HG02938 (cell line): ENCODE results near the gene ALDOC.

Experiments used
- ATAC-seq: cut with Tn5 transposase; IDR thresholded peaks from one replicate; pipeline ENCODE4 v1.9.1; 2021; ENCODE audit warnings: mild to moderate bottlenecking, moderate library complexity; ENCODE audit not compliant: unreplicated experiment

Gene ALDOC

DNA sequence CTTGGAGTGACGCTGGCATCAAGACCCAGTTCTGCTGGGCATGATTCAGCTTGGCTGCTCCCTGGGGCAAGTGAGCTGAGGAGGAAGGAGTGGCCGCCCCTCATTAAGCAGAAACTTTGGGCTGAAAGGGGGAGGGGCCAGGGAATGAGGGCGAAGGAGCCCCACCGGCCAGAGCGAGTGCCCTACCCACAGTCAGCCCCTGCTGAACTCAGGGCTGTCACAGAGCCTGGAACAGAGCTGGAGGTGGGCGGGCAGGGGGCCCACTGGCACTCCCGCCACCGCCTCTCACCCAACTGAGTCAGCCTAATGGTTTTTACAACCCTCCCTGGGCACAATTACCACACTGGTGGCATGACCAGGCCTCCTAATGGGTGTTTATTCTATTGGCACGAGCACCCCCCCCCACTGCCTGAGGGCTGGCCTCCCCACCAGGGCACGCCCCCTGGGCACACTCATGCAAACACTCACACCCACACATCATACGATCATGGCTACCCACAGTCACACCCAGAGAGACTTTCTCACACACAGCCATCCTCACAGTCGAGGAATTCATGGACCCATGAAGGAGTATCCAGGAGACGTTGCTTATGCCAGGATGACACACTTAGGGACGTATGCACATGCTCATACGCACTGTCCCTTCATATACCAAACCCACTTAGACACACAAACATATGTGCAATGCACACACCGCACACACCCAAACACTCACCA lies 43.4 kb downstream of the ALDOC start:
- ATAC-seq = no peak

DNA sequence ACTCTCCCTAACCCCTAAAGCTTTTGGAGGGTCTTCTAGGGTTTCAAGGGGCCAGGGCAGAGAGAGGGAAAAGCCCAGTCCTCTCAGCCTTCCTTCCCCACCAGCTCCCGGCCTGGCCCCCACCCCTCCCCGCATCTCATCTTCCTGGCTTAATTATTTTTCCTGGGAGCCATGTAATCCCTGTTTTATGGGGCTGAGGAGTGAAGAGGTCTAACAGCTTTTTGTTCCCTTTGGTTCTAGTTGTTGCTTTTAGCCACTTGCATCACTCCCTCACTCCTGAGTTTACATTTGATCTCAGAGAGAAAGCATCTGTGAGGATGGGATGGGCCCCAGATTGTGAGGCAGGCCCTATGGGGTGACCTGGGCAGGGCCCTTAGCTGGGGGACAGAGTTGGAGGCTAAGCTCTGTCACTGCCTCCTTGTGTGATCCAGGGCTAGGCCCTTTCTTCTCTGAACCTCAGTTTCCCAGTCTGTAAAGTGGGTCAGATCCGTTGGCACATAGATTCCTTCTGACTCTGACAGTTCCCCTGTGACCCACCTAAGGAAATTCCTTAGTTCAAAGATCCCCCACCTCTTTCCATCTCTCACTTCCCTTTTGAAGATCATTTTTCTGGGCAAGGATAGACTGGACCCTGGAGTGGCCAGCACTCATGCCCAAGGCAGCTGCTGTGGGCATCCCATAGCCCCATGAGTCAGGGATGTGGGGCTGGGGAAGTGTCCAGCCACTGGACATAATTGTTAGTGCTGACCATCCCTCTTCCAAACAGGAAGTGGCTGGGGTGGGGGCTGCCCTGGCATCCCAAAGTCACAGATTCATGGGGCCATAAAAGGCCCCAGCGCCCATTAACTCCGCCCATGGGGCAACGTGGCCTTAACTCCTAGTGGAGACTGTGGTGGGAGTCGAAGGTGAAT lies 44.4 kb downstream of the ALDOC start:
- ATAC-seq = no peak

DNA sequence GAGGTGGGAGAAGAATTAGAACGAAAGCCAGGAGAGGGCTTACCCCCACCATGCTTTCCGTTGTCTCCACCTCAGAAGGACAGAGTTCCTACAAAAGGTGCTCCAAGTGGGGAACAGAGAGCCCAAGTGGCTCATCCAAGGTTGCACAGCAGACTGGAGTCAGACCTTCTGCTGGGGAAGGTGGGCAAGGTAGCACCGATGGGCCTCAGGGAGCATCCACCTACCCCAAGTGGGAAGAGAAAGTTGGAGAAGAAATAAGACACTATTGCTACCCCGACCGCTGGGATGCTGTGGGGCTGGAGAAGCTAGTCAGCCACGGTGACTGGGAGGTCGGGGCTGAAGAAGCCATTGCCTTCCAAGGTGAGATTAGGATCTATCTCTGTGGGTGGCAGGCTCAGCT lies 45.8 kb downstream of the ALDOC start:
- no peak for ATAC-seq

DNA sequence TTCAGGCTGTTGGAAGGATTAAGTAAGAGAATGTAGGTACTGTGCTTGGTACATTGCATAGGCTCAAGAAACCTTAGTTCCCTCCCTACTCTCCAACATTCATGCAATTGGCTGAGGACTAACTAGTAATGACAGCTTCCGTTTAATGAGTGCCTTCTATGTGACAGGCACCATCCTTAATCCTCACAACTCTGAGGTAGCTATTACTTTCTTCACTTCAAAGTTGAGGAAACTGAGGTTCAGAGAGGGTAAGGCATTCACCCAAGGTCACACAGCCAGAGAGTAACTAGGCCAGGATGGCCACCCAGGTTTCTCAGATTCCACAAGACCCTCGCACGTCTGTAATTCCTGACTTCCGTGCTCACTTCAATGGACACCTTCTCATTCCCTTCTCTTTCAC lies 46.4 kb downstream of the ALDOC start:
- ATAC-seq = no peak

DNA sequence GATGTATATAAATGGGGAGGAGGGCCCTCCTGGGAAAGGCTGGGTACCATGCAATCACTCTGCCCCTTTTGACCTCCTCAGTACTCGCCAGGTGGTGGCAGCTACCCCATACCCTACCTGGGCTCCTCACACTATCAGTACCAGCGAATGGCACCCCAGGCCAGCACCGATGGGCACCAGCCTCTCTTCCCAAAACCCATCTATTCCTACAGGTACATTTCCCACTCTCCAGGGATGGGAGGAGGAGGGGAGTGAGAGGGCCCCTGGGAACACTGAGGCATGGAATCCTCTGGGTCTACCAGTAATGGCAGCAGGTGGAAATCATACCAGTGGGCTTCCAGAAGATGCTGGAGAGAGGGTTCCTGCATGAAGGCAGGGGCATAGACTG lies 47.7 kb downstream of the ALDOC start:
- ATAC-seq = no peak

DNA sequence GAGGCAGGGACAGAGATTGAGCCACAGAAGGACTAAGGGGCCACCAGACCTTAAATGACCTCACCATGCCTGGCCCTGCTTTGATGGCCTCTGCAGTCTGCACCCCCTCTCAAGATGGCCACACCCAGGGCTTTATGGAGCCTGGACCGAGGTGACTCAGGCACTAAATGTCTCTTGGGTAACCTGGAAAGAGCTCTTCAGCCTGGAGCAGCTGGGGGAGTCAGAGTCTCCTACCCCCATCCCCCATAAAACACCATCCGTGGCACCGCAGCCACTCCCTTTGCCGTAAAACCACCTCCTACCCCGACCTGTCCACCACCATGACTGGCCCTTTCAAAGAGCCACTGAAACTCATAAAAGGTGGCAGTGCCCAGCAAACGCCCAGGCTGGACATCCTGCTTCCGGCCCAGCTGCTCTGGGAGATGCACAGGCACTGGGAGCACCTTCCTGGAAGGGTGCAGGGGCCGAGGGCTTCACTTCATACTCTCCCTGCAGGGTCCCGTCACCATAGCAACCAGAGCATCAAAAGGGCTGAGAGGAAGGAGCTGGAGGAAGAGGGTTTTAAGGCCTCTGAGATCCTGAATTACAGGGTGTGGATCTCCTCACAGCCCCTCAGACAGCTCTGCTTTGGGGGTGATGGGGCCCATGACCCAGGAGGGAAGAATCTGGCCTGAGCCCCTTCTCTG lies 48.2 kb downstream of the ALDOC start:
- ATAC-seq = no peak

DNA sequence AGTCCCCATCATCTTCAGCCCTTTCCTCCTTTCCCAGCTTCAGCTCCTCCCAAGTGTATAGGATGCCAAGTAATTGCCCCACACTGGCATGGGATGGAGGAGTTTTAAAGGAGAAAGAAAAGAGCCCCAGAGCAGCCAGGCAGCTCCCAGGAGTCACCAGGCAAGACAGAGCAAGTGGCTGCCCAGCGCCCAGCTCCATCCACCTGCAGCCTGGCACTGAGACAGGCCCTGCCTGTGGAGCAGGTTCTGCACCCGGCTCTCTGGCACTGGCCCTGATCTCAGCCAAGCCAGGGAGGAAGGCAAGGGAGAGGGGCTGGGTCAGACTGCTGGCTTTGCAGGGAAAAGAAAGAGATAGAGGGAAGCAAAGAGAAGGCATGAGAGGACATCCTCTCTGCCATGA lies 48.8 kb downstream of the ALDOC start:
- no peak for ATAC-seq

DNA sequence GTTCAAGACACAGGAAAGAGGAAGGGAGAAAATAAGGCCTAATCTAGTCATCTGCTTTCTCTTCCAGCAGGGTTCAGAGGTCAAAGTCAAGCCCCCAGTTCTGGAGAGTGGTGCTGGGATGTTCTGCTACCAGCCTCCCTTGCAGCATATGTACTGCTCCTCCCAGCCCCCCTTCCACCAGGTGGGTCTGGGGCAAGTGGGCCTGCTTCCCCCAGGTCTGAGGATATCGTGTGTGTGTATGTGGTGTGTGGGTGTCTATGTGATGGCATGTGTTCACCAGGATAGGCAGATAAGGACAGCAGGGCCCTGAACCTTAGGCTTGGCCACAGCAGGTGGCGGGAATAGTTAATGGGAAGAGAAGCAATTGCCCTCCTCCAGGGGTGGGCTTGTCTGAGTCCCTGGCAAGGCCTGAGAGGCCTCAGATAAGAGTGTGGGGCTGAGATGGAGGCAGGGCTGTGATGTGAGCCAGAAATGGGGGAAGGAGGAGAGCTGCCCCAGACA lies 49.5 kb downstream of the ALDOC start:
- ATAC-seq = no peak

DNA sequence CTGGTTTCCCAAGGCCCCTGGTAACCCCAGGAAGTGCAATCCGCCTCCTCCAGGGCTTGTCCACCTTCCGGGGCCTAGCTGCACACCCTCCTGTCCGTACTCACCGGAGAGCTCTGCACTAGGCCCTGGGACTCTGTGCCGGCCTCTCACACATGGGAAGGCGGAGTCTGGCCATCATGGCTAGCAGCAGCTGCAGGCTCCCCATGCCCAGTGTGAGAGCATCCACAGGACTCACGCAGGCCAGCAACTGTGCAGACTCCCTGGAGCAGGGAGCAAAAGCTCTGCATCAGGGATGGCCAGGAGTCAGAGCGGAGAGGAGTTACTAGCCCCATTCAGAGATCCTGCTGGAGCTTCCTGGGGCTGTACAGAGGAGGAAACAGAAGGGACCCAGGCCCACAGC lies 50.3 kb downstream of the ALDOC start:
- no peak for ATAC-seq

DNA sequence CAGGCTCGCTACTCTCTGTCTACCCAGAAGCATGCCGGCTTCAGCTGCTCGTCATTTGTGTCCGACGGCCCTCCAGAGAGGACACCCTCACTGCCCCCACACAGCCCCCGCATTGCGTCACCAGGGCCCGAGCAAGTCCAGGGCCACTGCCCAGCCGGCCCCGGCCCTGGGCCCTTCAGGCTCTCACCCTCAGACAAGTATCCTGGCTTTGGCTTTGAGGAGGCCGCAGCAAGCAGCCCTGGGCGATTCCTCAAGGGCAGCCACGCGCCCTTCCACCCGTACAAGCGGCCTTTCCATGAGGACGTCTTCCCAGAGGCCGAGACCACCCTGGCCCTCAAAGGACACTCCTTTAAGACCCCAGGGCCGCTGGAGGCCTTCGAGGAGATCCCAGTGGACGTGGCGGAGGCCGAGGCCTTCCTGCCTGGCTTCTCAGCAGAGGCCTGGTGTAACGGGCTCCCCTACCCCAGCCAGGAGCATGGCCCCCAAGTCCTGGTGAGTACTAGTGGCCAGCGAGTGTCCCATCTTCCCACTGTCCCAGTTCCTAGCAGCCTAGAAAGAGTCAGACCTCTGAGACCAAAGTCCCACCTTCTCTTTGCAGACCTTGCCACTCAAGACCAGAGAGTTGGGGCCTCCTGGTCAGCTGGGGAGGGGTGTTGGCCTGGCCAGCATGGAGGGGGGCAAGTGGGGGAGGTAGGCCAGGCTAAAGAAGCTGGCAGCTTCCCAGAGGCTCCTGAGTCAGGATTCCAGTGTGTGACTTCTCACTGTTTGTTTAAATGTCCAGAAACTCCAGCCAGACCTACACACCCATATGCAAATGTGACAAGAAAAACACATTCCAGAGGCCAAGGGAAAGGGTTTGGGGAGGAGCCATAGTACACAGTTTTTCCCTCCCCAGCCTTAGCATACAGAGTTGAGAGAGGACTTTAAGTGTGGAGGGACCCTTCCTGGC lies 51.9 kb downstream of the ALDOC start:
- ATAC-seq = no peak

DNA sequence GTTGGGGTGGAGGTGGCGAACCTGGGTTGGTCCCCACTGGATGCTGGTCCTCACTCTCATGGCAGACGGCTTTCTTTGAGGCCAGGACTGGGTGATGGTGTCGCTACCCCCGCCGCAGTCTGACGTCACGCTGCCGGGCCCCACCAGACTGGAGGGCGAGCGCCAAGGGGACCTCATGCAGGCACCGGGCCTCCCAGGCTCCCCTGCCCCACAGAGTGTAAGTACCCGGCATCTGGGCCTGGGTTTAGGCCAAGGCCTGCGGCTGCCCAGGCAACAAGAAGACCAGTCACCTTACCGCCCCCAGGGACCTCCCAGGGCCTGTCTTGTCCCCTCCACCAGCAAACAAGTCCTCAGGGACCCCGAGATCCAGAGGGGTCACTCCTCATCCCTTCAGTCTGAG lies 52.8 kb downstream of the ALDOC start:
- no peak for ATAC-seq

DNA sequence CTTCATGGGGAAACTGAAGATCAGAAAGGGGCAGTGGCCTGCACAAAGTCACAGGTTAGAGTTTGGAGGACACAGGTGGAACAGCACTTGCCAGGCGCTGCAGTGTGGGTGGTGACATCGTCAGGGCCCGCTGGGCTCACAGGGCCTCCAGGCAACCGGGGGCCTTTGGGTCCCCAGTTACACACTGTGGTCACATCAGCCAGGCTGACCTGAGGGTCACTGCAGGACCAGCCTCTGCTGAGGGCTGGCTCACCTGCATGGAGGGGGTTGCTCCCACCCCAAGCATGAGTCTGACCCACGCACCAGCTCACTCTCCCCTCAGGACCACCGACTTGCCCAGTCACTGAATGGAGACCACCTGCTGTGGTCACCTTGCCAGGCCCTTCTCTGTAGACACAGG lies 53.5 kb downstream of the ALDOC start:
- ATAC-seq = no peak
